HepG2 (cell line): ENCODE results near the gene ENG. TPM values are rescaled to one million over a fixed set of nuclear protein-coding genes. Genes with fewer than 3 reads are reported as not detected.
A peak's percentile ranks its signal among the peaks of the same experiment; 100 is the strongest.

Experiments used
- BCL3 ChIP-seq: sonication (generic); formaldehyde crosslinking; IDR thresholded peaks from 2 replicates; pipeline ENCODE4 v1.5.1; 2020; ENCODE audit warnings: mild to moderate bottlenecking, missing genetic modification reagents, moderate library complexity
- DRAP1 ChIP-seq: IDR thresholded peaks from 2 replicates; pipeline ENCODE4 v1.6.1; 2016; ENCODE audit warnings: missing genetic modification reagents, missing compliant biosample characterization
- GABPB1 ChIP-seq: IDR thresholded peaks from 2 replicates; pipeline ENCODE4 v1.6.1; 2016; ENCODE audit warnings: mild to moderate bottlenecking, missing genetic modification reagents, moderate library complexity, missing compliant biosample characterization
- MEIS2 ChIP-seq: sonication (generic); formaldehyde crosslinking; IDR thresholded peaks from 2 replicates; pipeline ENCODE4 v1.9.0; 2021; ENCODE audit warnings: mild to moderate bottlenecking, missing genetic modification reagents
- MIER2 ChIP-seq: IDR thresholded peaks from 2 replicates; pipeline ENCODE4 v1.6.1; 2016; ENCODE audit warnings: missing biosample characterization, missing genetic modification reagents
- MXD3 ChIP-seq: IDR thresholded peaks from 2 replicates; pipeline ENCODE4 v1.6.1; 2016; ENCODE audit warnings: mild to moderate bottlenecking, missing biosample characterization, missing genetic modification reagents
- NR2C2 ChIP-seq: sonication (generic); formaldehyde crosslinking; IDR thresholded peaks from 2 replicates; pipeline ENCODE4 v1.4.0; 2020; ENCODE audit warnings: missing genetic modification reagents, mild to moderate bottlenecking, moderate library complexity, borderline replicate concordance
- PATZ1 ChIP-seq: sonication (generic); formaldehyde crosslinking; IDR thresholded peaks from 2 replicates; pipeline ENCODE4 v1.4.0; 2020; ENCODE audit warnings: missing genetic modification reagents
- RNF219 ChIP-seq: sonication (generic); formaldehyde crosslinking; IDR thresholded peaks from 2 replicates; pipeline ENCODE4 v1.5.0; 2020; ENCODE audit warnings: mild to moderate bottlenecking, missing genetic modification reagents
- SP4 ChIP-seq: sonication (generic); formaldehyde crosslinking; IDR thresholded peaks from 2 replicates; pipeline ENCODE4 v1.8.1; 2023; ENCODE audit warnings: mild to moderate bottlenecking, missing genetic modification reagents
- TAF15 ChIP-seq: fragments of 200-400 bp; formaldehyde crosslinking; IDR thresholded peaks from one replicate; pipeline ENCODE4 v1.6.1; 2018; ENCODE audit warnings: mild to moderate bottlenecking, low read depth, low read length; ENCODE audit not compliant: poor library complexity, severe bottlenecking
- TARDBP ChIP-seq: sonication (generic); formaldehyde crosslinking; IDR thresholded peaks from 2 replicates; pipeline ENCODE4 v1.8.0; 2022; ENCODE audit warnings: mild to moderate bottlenecking, missing genetic modification reagents
- TFDP2 ChIP-seq: sonication (generic); formaldehyde crosslinking; IDR thresholded peaks from 2 replicates; pipeline ENCODE4 v1.4.0; 2020; ENCODE audit warnings: missing genetic modification reagents
- THAP11 ChIP-seq: IDR thresholded peaks from 2 replicates; pipeline ENCODE4 v1.6.1; 2016; ENCODE audit warnings: missing biosample characterization, missing genetic modification reagents
- ZBTB38 ChIP-seq: sonication (generic); formaldehyde crosslinking; IDR thresholded peaks from 2 replicates; pipeline ENCODE4 v1.5.1; 2020; ENCODE audit warnings: mild to moderate bottlenecking, missing genetic modification reagents
- ZNF18 ChIP-seq: sonication (generic); formaldehyde crosslinking; IDR thresholded peaks from 2 replicates; pipeline ENCODE4 v1.8.0; 2022; ENCODE audit warnings: mild to moderate bottlenecking, missing genetic modification reagents; ENCODE audit not compliant: insufficient replicate concordance
- ZNF329 ChIP-seq: sonication (generic); formaldehyde crosslinking; IDR thresholded peaks from 2 replicates; pipeline ENCODE4 v1.9.0; 2021; ENCODE audit warnings: low read depth, mild to moderate bottlenecking, missing genetic modification reagents
- ZNF567 ChIP-seq: sonication (generic); formaldehyde crosslinking; IDR thresholded peaks from 2 replicates; pipeline ENCODE4 v1.8.1; 2023; ENCODE audit warnings: mild to moderate bottlenecking, missing genetic modification reagents, borderline replicate concordance
- ZNF746 ChIP-seq: sonication (generic); formaldehyde crosslinking; IDR thresholded peaks from 2 replicates; pipeline ENCODE4 v1.8.0; 2022; ENCODE audit warnings: mild to moderate bottlenecking, missing genetic modification reagents
- ZNF75D ChIP-seq: sonication (generic); formaldehyde crosslinking; IDR thresholded peaks from 2 replicates; pipeline ENCODE4 v1.8.1; 2023; ENCODE audit warnings: missing genetic modification reagents, mild to moderate bottlenecking, borderline replicate concordance
- ZSCAN25 ChIP-seq: sonication (generic); formaldehyde crosslinking; IDR thresholded peaks from 2 replicates; pipeline ENCODE4 v1.8.0; 2022; ENCODE audit warnings: mild to moderate bottlenecking, missing genetic modification reagents
- polyA plus RNA-seq, 8 experiments: library from polyadenylated mRNA; depleted of rRNA in 3 of 8; stranded (reverse) in 7 of 8; unstranded in 1 of 8; fragments of >200 nt; fragmentation: Illumina TruSeq in 4 of 8; extraction: Trizol in 4 of 8; gene quantifications; 2 replicates each; pipeline versions ENCODE4 v1.2.1 to v1.2.3, GENCODE V29; 2011 to 2016; ENCODE audit warnings: low read depth in 4 of 8, missing spikeins in 1 of 8, mixed read lengths in 1 of 8; ENCODE audit not compliant: insufficient read depth in 1 of 8
- total RNA-seq, 5 experiments: library from RNA; depleted of rRNA; stranded (reverse); fragments of >200 nt; fragmentation: Illumina TruSeq; extraction: Trizol; gene quantifications; 2 replicates each; pipeline ENCODE4 v1.2.3, GENCODE V29; 2016; ENCODE audit warnings: low read depth in 1 of 5

Gene ENG
- total and polyA plus RNA-seq, 2 of the 13 experiments (the other 11 are each of a cell fraction or from before 2014, with no cell fraction given): 0.02 to 1.1 TPM

- peak; percentile 89 for TF ChIP-seq TFDP2
- TF ChIP-seq ZNF75D: no peak
- TF ChIP-seq PATZ1 (CRISPR knock-in tag): peak; percentile 61
- no peak for TF ChIP-seq ZNF329 (CRISPR knock-in tag)
- TF ChIP-seq ZNF567 (CRISPR knock-in tag): 0 out of 2 replicates have a peak, but pooled peaks have one; percentile 46
- TF ChIP-seq RNF219 (CRISPR knock-in tag): no peak
- peak; percentile 92 for TF ChIP-seq DRAP1 (CRISPR knock-in tag)
- peak; percentile 45; the same call in 1 of the 2 replicates for TF ChIP-seq BCL3 (CRISPR knock-in tag)
- TF ChIP-seq ZNF746 (CRISPR knock-in tag): peak; percentile 95
- no peak for TF ChIP-seq TAF15
- no peak for TF ChIP-seq SP4 (CRISPR knock-in tag)
- peak; percentile 63; the same call in 1 of the 2 replicates for TF ChIP-seq ZSCAN25
- TF ChIP-seq THAP11 (CRISPR knock-in tag): peak; percentile 60; the same call in 1 of the 2 replicates
- no peak; the same call in 1 of the 2 replicates for TF ChIP-seq NR2C2
- peak; percentile 63 for TF ChIP-seq ZNF18
- TF ChIP-seq MXD3 (CRISPR knock-in tag): 0 out of 2 replicates have a peak, but pooled peaks have one; percentile 57
- TF ChIP-seq TARDBP (CRISPR knock-in tag): peak; percentile 63; the same call in 1 of the 2 replicates
- peak; percentile 63; the same call in 1 of the 2 replicates for TF ChIP-seq GABPB1 (CRISPR knock-in tag)
- peak; percentile 57; the same call in 1 of the 2 replicates for TF ChIP-seq MEIS2 (CRISPR knock-in tag)
- no peak for TF ChIP-seq MIER2 (CRISPR knock-in tag)
- peak; percentile 62 for TF ChIP-seq ZBTB38 (CRISPR knock-in tag)
Measured at GRCh38 chr9:127877566-127877998, 23.1 kb upstream of the ENG start, which contains the start of gene AK1 (continued).
